SK-N-DZ (cell line): Measurements from ENCODE around the gene CMTM8.

Experiments used
- DNase-seq: peaks from one replicate; pipeline ENCODE4 v3.0.0-alpha.2; 2015; ENCODE audit warnings: low spot score

The CMTM8 gene

DNA sequence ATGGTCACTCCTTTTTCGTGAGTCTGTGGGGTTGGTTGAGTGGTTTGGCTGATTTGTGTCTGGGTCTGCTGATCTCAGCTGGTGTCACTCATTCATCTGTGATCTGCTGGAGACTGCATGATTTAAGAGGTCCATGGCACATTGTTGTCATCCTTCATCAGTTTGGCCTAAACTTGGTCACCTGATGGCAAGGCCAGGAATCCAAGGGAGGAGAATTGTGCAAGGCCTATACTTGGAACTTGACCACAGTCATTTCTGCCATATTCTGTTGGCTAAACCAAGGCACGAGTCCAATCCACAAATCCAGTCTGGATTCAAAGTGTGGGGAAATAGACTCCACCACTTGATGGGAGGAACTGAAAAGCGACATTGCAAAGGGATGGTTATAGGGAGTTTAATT lies 67.6 kb downstream of the CMTM8 start:
- DNase-seq, result no peak

- no peak for DNase-seq
Observed at GRCh38 chr3:32307591-32307990, 69.1 kb downstream of the CMTM8 start.

- DNase-seq, result no peak
Observed at GRCh38 chr3:32308378-32308777, 69.9 kb downstream of the CMTM8 start.

DNA sequence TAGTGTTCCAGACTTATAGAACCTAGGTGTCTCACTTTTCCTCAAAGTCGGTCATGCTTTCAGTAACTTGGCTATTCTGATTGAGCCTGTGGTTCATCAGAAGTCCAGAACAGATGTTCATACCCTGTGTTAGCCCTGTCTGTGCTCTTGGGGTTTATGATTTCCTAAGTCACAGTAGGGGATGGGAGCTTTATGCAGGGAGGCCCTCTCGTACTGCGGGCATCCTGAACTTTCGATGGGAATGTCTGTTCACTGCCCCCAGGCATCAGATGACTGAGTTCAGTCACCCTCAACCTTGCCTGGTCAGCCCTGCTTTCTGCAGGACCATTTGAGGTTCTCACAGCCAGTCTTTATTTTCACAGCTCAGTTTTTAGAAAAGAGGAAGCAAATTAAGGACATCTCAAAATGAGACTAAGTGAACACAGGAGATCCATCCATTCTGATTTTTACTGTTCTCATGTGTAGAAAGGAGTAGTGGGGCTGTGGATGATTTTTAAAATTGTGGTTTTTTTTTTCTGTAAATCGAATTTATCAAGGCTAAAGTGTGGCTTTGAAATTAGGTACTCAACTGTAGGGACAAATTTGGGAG lies 71.3 kb downstream of the CMTM8 start:
- no peak for DNase-seq

DNA sequence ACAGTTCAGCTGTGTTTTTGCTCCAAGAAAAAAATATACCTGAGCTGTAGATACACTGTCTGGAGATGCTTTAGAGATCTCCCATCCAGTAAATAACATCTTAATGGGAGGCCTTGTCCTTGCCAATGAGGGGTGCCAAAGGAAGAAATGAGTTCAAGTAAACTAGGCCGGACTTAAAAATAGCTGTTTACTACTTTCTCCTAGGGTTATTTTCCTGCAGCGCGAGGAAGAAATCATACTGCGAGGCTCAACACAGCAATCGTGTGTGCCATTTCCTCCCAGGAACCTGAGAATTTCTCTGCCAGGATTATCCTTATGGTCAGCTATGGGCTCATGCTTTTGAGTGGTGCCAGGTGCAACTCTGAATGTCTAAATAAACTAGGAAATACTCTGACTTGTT lies 71.9 kb downstream of the CMTM8 start:
- no peak for DNase-seq

GRCh38 chr3:32310918-32311839 lies 72.7 kb downstream of the CMTM8 start:
- DNase-seq, result no peak

- no peak for DNase-seq
Observed at GRCh38 chr3:32312251-32312650, 73.8 kb downstream of the CMTM8 start.

DNA sequence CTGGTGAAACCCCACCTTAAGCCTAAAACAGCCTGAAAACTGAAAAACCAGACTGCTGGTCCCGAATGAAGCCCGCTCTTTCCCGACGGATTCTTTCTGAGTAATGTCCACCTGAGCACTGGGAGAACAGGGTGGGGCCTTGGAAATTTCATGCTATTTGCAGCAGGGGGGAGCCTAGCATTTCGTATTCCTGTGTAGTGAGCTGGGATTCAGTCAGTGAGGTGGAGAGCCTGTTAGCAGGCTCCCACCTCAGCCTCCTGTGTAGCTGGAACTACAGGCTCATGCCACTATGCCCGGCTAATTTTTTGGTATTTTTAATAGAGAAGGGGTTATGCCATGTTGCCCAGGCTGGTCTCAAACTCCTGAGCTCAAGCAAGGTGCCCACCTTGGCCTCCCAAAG lies 74.7 kb downstream of the CMTM8 start:
- DNase-seq, result no peak

GRCh38 chr3:32313723-32314473 lies 75.4 kb downstream of the CMTM8 start:
- no peak for DNase-seq

DNA sequence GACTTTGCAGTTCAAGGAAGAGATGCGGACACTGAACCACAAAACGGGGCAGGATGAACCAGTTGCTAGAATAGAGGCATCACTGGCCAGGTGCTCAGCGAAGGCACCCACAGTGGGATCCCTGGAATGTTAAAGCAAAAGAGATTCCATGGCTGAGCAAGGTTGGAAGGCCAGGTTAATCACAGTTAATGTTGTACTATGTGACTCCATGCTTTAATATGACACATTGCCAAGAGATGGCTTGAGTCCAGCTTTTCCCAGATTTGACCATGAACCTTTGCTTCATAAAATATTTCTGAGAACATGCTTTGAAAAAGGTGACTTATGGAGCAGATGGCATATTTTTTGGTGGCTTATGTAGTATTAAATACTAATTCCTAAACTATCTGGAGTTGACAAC lies 77.0 kb downstream of the CMTM8 start:
- DNase-seq, result no peak

- no peak for DNase-seq
Observed at GRCh38 chr3:32316319-32316718, 77.8 kb downstream of the CMTM8 start.

GRCh38 chr3:32316976-32317375 lies 78.5 kb downstream of the CMTM8 start:
- no peak for DNase-seq

GRCh38 chr3:32319607-32320006 lies 81.1 kb downstream of the CMTM8 start:
- DNase-seq, result no peak

GRCh38 chr3:32320080-32320479 lies 81.6 kb downstream of the CMTM8 start:
- DNase-seq, result no peak

GRCh38 chr3:32321095-32321790 lies 82.8 kb downstream of the CMTM8 start:
- no peak for DNase-seq

- DNase-seq, result no peak
Observed at GRCh38 chr3:32322311-32322710, 83.8 kb downstream of the CMTM8 start.

DNA sequence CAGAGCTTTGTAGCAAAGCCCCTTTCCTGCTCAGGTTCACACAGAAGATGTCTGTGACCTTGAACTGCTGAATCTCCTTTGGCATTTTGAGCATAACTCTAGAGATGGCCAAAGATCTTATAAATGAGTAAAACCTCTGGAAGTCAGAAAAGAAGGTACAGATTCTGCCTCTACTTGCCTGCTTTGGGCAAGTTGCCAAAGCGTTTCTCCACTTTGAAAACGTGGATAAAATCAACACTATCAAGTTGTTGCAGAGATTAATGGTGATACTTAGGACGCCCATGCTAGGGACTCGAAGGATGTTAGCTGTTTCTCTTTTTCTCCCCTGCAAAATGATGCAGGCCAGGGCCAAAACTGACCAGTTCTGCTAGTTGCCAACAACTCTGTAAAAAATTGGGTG lies 85.1 kb downstream of the CMTM8 start:
- DNase-seq, result no peak

GRCh38 chr3:32325201-32325600 lies 86.7 kb downstream of the CMTM8 start:
- DNase-seq, result no peak

DNA sequence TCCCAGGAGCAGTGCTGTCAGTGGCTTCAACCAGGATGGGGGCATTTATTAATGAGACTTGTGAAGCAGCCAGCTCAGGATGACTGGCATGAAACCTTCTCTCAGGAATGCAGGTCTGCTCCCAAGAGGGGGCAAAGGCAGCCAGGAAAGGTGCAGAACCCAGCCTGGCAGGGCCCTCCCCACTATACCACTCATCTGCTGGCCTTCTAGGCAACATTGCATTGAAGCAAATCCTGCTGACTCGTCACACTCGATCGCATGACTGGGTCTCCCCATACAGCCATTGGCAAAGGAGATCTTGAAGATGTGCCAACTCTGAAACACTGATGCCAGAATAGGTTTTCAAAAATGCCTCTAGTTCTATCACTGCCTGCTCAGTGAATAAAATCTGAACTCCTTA lies 87.4 kb downstream of the CMTM8 start:
- DNase-seq, result no peak

DNA sequence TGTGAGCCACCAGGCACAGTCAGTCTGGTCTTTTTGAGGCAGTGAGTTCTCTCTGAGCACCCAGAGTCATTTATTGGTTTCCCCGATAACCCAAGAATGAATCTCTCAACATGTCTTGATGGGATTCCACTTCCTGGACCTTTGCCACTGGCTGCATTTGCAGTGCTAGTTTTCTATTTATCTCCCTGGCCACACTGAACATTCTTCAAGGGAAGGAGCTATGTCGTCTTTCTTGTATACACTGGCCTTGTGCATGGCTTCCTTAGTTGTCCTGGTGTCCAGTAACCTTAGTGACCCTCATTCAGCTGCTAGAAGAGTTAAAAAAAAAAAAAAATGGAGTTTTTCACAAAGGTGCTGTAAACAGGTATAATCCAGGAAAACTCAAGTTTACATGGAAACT lies 88.3 kb downstream of the CMTM8 start:
- no peak for DNase-seq

DNA sequence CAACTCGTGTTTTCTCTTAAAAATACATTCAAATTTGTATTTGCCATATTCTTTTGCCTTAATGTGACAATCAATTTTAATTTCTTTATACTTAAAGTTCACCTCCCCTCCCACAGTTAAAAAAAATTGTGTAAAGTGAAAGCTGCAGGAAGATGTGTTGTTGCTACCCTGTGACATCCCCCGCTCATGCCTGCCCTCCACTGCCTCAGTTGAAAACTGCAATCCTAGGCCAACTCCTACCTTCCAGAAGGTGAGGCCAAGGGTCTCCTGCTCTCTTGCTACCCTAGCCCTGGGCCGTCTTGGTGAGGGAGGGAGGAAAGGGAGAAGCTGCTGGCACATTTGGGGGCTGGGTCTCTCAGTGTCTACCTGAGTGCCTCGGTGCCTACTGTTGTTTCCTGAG lies 96.2 kb downstream of the CMTM8 start:
- no peak for DNase-seq
